ENCODE results near the gene TMC7.

TMC7 gene

GRCh38 chr16:19033761-19034160 lies 50.0 kb downstream of the TMC7 start:
- DNase-seq, result no peak

GRCh38 chr16:19040400-19040799 lies 56.7 kb downstream of the TMC7 start:
- DNase-seq, result no peak

- DNase-seq, result no peak
Measured at GRCh38 chr16:19044769-19045168, 61.0 kb downstream of the TMC7 start.

- DNase-seq, result no peak
Measured at GRCh38 chr16:19046062-19046461, 62.3 kb downstream of the TMC7 start.

- no peak for DNase-seq
Measured at GRCh38 chr16:19062706-19063105, 79.0 kb downstream of the TMC7 start.

- DNase-seq, result no peak
Measured at GRCh38 chr16:19066988-19067348, 83.2 kb downstream of the TMC7 start.

- DNase-seq, result peak; percentile 99
Measured at GRCh38 chr16:19067349-19068236, 83.9 kb downstream of the TMC7 start, which contains the start of gene COQ7. COQ7 (plus strand) TSS chr16:19067614; CDS start chr16:19067665, 51 bp downstream.

GRCh38 chr16:19068237-19068815 lies 84.6 kb downstream of the TMC7 start:
- DNase-seq, result no peak

- no peak for DNase-seq
Measured at GRCh38 chr16:19071811-19072777, 88.4 kb downstream of the TMC7 start.

GRCh38 chr16:19073344-19073743 lies 89.6 kb downstream of the TMC7 start:
- no peak for DNase-seq

GRCh38 chr16:19073863-19074262 lies 90.1 kb downstream of the TMC7 start:
- DNase-seq, result no peak

- DNase-seq, result no peak
Measured at GRCh38 chr16:19075511-19075910, 91.8 kb downstream of the TMC7 start.

GRCh38 chr16:19077879-19078278 lies 94.1 kb downstream of the TMC7 start:
- DNase-seq, result no peak

- DNase-seq, result no peak
Measured at GRCh38 chr16:19083670-19084069, 99.9 kb downstream of the TMC7 start.

GRCh38 chr16:19084139-19084538 lies 100.4 kb downstream of the TMC7 start:
- DNase-seq, result no peak

- DNase-seq, result no peak
Measured at GRCh38 chr16:19084879-19085278, 101.1 kb downstream of the TMC7 start.

GRCh38 chr16:19085679-19086200 lies 102.0 kb downstream of the TMC7 start:
- no peak for DNase-seq

GRCh38 chr16:19086322-19087199 lies 102.8 kb downstream of the TMC7 start:
- peak; percentile 83 for DNase-seq

GRCh38 chr16:19088341-19088916 lies 104.7 kb downstream of the TMC7 start:
- DNase-seq, result no peak

- DNase-seq, result no peak
Measured at GRCh38 chr16:19089410-19089955, 105.7 kb downstream of the TMC7 start.

- no peak for DNase-seq
Measured at GRCh38 chr16:19090916-19091315, 107.2 kb downstream of the TMC7 start.
